Ovary (tissue), 9 donors: Measurements from ENCODE around the gene NCS1. TPM values are rescaled to one million over a fixed set of nuclear protein-coding genes. Genes with fewer than 3 reads are reported as not detected.

ENCODE experiments used
- DNase-seq, 5 donors: peaks; one replicate each; pipeline ENCODE4 v3.0.0-alpha.2; 2019 to 2020
- H3K27ac ChIP-seq, 2 donors: fragments of 200-600 bp; one replicate each; pipeline versions ENCODE4 v1.5.1 to v1.8.0; 2019 to 2022
- H3K27me3 ChIP-seq: fragments of 200-600 bp; one replicate; pipeline ENCODE4 v1.8.0; 2022
- H3K36me3 ChIP-seq: fragments of 200-600 bp; sonication (generic); one replicate; pipeline ENCODE4 v1.5.1; 2019
- H3K4me1 ChIP-seq: one replicate; pipeline ENCODE4 v1.8.1; 2013; ENCODE audit warnings: mild to moderate bottlenecking, moderate library complexity; ENCODE audit not compliant: insufficient read depth
- H3K4me3 ChIP-seq: fragments of 200-600 bp; sonication (generic); one replicate; pipeline ENCODE4 v1.5.1; 2017
- H3K9me3 ChIP-seq, 2 donors: fragments of 200-600 bp in 1 of 2; sonication (generic) in 1 of 2; one replicate each; pipeline versions ENCODE4 v1.5.1 to v1.8.1; 2013 to 2019; ENCODE audit warnings: mild to moderate bottlenecking in 1 of 2, moderate library complexity in 1 of 2
- CTCF ChIP-seq, 3 donors: fragments of 450-650 bp in 2 of 3; fragments of 200-600 bp in 1 of 3; IDR thresholded peaks; one replicate each; pipeline versions ENCODE4 v1.5.1 to v1.8.0; 2016 to 2022; ENCODE audit warnings: antibody characterized with exemption in 3 of 3, mild to moderate bottlenecking in 1 of 3
- EP300 ChIP-seq: sonication (generic); formaldehyde crosslinking; IDR thresholded peaks from one replicate; pipeline ENCODE4 v1.6.1; 2017; ENCODE audit warnings: antibody characterized with exemption
- POLR2A ChIP-seq: fragments of 450-650 bp; IDR thresholded peaks from one replicate; pipeline ENCODE4 v1.6.1; 2017; ENCODE audit warnings: antibody characterized with exemption, mild to moderate bottlenecking, moderate library complexity
- WGBS, 3 donors: extraction: QIAGEN DNeasy Blood & Tissue Kit in 1 of 3; methylation state at CpG; one replicate each; pipeline versions ENCODE4 v1.1.5 to v1.1.7; 2013 to 2017; 5-methylcytosine and 5-hydroxymethylcytosine counted together
- intact Hi-C, 4 donors: fragments of 100-400 bp; cut with DNase I; formaldehyde crosslinking; loops; one replicate each; pipeline versions ENCODE4 v1.11.0 to v1.15.1; 2022 to 2023
- polyA plus RNA-seq, 2 donors: library from polyadenylated mRNA; stranded (reverse); fragments of 200-250 nt in 1 of 2; fragments of 350-450 nt in 1 of 2; fragmentation: Illumina TruSeq in 1 of 2; extraction: RNeasy Lipid Tissue Mini Kit (QIAGEN cat#74804) in 1 of 2; gene quantifications; one replicate each; pipeline ENCODE4 v1.2.3, GENCODE V29; 2013 to 2014
- total RNA-seq, 7 donors: library from RNA; depleted of rRNA in 2 of 7; stranded (reverse); fragments of >200 nt in 2 of 7; fragmentation: NEBNext Ultra II Directional in 3 of 7; extraction: Animal tissue kit (Norgen Biotek cat#: 25700) in 3 of 7; gene quantifications; one replicate each; pipeline versions ENCODE4 v1.1.0 to v1.2.4, GENCODE V29; 2016 to 2023
- donor health status: DM: no; HTN: no; CAD: no; lungs with moderate emphysema.
- donor health status: DM: no; HTN: no; CAD: no.
- donor health status: Bipolar disorder and iron deficiency.
- donor health status: DM: yes; HTN: yes; CAD: no.
- donor health status: DM: no; HTN: no; CAD: no.
- donor health status: DM: yes; HTN: yes; CAD: no.

Gene NCS1
- total and polyA plus RNA-seq, 9 donors, result 3.6 to 46.7 (median 25.0) TPM

DNA sequence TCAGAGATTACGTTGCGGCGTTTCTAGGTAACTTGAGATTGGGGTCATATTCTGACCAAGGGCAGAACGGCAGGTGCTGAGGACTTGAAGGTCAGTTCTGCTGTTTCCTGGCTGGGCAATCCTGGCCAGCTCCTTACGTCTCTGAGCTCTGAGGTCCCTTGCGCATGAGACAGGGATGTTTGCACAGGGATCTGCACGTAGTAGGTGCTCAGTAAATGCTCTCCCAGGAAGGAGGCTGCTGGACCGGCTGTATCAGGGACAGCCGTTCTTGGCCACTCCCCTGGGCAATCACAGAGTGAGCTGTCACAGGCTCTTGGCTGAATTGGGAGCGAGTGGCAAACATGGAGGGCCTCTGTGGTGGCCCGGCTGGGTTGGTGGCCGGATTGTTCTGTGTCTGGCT lies 8.3 kb downstream of the NCS1 start:
- no peak for DNase-seq
- Histone ChIP-seq H3K4me1 (peaks cover 9% of the 10 kb centered on the region), H3K27me3 (no peaks in the 10 kb centered on the region), H3K36me3 (no peaks in the 10 kb centered on the region), H3K4me3 (no peak overlapping the region), H3K9me3 (no peaks in the 10 kb centered on the region), H3K27ac (no peak overlapping the region)
- WGBS, 3 donors, result 85 to 91% (median 90%) methylated on average over 12 of the region's 12 CpGs
- no peak for TF ChIP-seq POLR2A
- no peak for TF ChIP-seq CTCF (IDR thresholded peaks at IDR 0.05)
- TF ChIP-seq EP300, result no peak
- intact Hi-C loops, result no loop called here

DNA sequence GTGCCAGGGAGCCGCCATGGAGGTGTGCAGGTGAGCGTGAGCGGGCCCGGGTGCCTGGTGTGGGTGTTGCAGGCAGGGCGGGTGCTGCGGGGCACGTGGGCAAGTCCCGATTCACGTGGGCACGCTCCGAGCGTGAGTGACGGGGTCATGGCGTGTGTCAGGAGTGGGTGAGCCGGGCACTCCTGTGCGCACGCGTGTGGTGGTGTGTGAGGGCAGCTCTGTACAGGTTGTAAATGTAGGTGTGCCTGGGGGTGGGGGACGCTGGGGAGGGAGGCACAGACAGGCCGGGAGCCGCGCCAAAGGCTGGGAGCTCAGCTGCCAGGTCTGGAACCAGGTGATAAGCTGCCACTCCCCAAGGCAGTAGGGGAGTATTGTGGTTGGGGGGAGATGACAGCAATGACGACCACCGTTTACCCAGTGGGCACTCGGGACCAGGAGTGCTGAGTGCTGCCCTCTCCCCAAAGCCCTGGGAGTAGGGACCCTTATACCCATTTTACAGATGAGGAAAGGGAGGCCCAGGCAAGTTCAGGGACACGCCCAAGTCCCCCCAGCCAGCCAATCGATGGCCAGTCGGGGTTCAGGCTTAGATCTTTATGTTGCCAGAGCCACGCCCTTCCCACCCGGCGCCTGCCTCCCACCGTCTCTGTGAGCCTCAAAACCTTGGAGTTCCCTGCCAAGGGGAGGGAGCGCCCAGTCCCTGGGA lies 9.6 kb downstream of the NCS1 start:
- WGBS, 3 donors, result 87 to 93% (median 91%) methylated on average over 33 of the region's 33 CpGs
- Histone ChIP-seq H3K36me3 (no peaks in the 10 kb centered on the region), H3K4me3 (no peak overlapping the region), H3K4me1 (peaks cover 21% of the 10 kb centered on the region), H3K27me3 (no peaks in the 10 kb centered on the region), H3K27ac (no peak overlapping the region), H3K9me3 (no peaks in the 10 kb centered on the region)
- intact Hi-C loops, result no loop called here
- TF ChIP-seq EP300 (no peak), POLR2A (no peak), CTCF (IDR thresholded peaks at IDR 0.05) (no peak)
- DNase-seq, result no peak

DNA sequence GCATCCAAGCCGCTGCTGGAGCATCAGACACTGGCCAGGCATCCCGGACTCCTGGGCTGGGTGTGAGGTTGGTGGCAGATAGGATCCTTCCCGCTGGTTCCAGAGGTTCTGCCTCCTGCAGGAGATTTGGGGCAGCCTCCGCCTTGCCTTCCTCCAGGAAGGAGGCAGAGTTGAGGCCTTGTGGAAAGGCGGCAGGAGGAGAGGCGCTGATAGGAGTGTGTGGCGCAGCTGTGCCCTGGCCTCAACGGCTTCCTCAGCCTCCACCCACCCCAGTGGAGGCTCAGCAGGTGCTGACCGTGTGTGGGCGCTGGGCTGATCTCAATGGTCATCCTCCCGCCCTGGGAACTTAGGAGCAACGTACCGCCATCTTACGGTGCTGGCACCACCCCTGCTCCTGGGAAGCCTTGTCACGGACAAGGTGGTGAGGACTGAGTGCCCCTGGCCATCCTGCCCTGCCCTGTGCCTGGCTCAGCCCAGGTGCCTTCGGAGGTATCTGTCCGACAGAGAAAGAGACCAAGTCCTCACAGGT lies 10.2 kb downstream of the NCS1 start:
- no peak overlapping the region for H3K4me3 ChIP-seq
- no peaks in the 10 kb centered on the region for H3K27me3 ChIP-seq
- no peak for DNase-seq
- intact Hi-C loops, result no loop called here
- peaks cover 27% of the 10 kb centered on the region for H3K4me1 ChIP-seq
- no peaks in the 10 kb centered on the region for H3K36me3 ChIP-seq
- 87 to 92% (median 91%) methylated on average over 13 to 17 of the region's 17 CpGs for WGBS, 3 donors
- no peak overlapping the region for H3K27ac ChIP-seq
- H3K9me3 ChIP-seq, result no peaks in the 10 kb centered on the region
- no peak for TF ChIP-seq CTCF (IDR thresholded peaks at IDR 0.05)
- TF ChIP-seq EP300, result no peak
- no peak for TF ChIP-seq POLR2A

- Histone ChIP-seq H3K4me3 (no peak overlapping the region), H3K4me1 (peaks cover 27% of the 10 kb centered on the region), H3K27me3 (no peaks in the 10 kb centered on the region), H3K27ac (peak overlapping the region; percentile 57 to 64), H3K36me3 (no peaks in the 10 kb centered on the region), H3K9me3 (no peaks in the 10 kb centered on the region)
- no peak for TF ChIP-seq POLR2A
- TF ChIP-seq EP300, result no peak
- TF ChIP-seq CTCF (IDR thresholded peaks at IDR 0.05), result no peak
- intact Hi-C loops, result no loop called here
- WGBS, 3 donors, result 18 to 25% (median 21%) methylated on average over 7 of the region's 7 CpGs
- peak in 1 of 5 donors; percentile 54 for DNase-seq
Observed at GRCh38 chr9:130183133-130183762, 11.0 kb downstream of the NCS1 start.
